Bone marrow (tissue), 2 donors: ENCODE data around the gene CCNL2.
"Not testable (repeated sequence)": the region's sequence is repeated elsewhere in the genome, so short reads cannot be mapped to it uniquely, and the experiment has no call there.

Experiments
- DNase-seq, 2 donors: peaks; one replicate each; lab custom pipeline; 2025; lab: John Stamatoyannopoulos, UW

CCNL2 gene

DNA sequence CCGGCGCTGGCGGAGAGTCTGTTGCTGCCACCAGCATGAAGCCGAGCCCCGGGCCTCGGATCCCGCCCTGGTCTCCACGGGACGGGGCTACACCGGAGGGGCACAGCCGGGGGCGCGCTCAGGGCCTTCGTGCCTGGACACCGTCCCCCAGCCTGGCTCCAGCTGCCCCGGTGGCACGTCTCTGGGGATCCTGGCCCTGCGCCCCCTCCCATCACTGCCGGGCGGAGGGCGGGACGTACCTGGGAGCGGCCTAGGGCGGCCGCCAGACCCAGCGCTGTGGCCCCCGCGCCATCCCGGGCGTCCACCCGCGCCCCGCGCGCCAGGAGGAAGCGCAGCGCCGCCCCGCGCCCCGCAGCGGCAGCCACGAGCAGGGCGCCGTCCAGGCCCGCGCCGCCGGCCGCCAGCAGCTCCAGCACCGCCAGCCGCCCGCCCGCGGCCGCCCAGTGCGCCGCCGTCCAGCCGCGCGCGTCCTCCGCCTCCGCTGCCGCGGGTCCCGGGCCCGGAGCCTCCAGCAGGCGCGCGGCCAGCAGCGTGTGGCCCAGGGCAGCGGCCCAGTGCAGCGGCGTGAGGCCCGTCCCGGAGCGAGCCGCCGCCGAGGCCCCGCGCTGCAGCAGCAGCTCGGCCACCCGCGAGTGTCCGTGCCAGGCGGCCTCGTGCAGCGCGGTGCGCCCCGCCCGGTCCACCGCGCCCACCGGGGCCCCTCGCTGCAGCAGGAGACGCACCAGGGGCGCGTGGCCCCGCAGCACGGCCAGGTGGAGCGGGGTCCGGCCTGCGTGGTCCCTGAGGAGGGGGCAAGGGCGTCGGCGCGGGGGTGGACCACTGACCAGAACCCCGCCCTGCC, 20.9 kb upstream of the CCNL2 start:
- DNase-seq = no peak

GRCh38 chr1:1419363-1419812, 20.3 kb upstream of the CCNL2 start:
- DNase-seq = no peak

- DNase-seq = no peak
Measured at GRCh38 chr1:1418464-1419362, 19.6 kb upstream of the CCNL2 start.

DNA sequence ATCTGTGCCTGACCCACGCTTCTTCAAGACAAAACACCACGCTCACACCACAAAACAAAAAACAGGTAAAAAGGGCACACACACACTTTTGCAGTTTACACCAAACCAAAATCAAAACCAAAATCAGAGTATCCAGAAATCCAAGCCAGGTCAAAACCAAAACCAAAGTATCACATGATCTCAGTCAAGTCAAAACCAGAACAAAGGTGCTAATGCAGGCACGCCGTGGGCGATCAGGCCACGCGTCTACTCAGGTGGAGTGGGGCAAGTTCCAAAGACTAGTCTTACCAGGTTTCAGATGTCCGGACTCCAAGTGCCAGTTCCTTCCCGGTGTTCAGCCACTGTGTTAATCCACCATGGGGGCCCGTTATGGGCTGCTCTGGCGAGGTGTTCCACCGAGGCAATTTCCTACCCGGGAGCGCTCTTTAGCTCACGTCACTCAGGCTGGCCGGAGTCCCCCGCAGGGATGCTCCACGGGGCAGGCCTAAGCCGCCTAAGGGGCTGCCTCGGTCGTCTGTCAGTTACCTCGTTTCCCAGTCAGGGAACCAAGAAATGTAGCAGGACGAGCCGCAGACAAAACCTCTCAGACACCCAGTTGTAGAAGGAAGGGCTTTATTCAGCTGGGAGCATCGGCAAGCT, 18.8 kb upstream of the CCNL2 start:
- not testable (repeated sequence) for DNase-seq

DNA sequence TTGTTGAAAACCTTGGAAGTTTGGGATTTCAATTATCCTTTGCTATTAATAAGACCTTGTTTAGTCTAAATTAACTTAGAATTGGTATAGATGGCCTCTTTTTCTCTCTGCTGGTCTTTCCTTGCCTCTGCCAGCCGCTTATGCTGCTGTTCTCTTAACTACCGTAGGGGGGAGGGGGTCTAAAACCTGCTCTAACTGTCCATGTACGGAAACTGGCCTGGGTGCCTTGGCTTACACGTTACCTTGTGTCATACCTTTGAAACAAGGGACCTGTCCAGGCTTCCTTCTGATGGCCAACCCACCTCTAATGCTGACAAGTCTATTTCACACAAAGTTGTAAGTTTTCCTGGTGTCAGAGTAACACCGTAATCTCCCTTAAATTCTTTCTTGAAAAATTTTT, 18.3 kb upstream of the CCNL2 start:
- not testable (repeated sequence) for DNase-seq

DNA sequence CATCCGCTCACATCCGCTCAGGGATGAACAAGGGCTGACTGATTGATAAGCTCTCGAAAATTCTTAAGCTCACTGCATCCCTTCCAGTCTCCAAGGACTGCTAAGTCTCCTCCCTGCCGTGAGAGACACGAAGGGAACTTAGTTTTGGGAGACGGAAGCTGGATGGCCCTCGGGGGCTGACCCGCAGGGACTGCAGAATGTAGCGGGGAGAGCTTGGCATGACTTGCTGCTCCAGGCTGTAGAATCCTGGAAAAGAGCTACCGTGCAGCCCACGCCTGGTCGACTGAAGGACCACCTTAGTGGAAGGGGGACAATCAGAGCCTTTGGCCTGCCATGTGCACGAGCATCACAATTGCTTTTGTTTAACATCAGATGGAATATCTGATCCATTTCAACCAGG, 16.6 kb upstream of the CCNL2 start:
- no peak for DNase-seq

DNA sequence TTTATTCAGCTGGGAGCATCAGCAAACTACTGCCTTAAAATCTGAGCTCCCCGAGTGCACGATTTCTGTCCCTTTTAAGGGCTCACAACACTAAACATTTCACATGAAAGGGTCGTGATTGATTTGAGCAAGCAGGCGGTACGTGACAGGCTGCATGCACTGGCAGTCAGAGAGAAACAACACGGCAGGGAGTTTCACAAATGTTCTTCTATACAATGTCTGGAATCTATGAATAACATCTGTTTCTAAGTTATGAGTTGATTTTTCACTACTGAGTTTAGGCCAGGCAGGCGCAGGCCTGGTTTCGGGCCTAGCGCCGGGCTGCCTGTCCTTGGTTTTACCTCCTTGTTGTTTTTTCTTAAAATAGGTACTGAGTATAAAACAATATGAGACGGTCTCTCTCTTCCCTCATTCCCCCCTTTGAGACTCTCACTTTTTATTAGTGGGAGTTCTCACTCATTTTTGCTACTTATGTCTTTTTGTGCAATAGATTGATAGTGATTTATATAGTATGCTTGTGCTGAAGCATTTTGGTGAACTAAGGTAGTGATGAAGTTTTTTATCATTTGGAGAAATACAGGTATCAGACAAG, 13.3 kb upstream of the CCNL2 start:
- not testable (repeated sequence) for DNase-seq

- DNase-seq = no peak
Measured at GRCh38 chr1:1411626-1412025, 12.5 kb upstream of the CCNL2 start.

DNA sequence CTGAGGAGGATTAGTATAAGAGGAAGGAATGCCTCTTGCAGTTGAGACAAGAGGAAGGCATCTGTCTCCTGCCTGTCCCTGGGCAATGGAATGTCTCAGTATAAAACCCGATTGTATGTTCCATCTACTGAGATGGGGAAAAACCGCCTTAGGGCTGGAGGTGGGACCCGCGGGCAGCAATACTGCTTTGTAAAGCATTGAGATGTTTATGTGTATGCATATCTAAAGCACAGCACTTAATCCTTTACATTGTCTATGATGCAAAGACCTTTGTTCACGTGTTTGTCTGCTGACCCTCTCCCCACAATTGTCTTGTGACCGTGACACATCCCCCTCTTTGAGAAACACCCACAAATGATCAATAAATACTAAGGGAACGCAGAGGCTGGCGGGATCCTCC, 11.1 kb upstream of the CCNL2 start:
- DNase-seq = not testable (repeated sequence)

DNA sequence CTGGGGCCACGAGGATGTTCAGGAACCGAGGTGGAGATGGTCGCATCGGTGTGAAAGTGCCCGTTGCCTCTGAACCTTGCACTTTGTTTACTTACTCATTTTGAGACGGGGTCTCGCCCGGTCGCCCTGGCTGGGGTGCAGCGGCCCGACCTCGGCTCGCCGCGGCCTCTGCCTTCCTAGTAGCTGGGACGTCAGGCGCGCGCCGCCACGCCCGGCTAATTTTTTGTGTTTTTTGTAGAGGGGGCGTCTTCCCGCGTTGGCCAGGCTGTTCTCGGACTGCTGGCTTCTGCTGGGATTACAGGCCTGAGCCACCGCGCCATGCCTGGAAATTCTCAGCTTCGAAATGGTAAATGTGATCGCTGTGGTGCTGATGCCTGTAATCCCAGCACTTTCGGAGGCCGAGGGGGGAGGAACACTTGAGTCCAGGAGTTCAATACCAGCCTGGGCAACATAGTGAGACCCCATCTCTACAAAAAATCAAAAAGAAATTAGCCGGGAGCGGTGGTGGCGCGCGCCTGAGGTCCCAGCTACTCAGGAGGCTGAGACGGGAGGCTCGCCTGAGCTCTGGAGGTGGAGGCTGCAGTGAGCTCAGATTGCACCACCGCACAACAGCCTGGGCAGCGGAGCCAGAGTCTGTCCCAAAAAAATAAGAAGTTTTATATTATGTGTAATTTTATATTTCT, 8.6 kb upstream of the CCNL2 start:
- no peak for DNase-seq

- DNase-seq = peak; percentile 76 to 80
Measured at GRCh38 chr1:1406821-1407635, 7.9 kb upstream of the CCNL2 start, which contains the start of gene MRPL20. Gene MRPL20, minus strand, starts transcription at chr1:1407293. Its CDS starts 76 bp downstream, at chr1:1407217.

- no peak for DNase-seq
Measured at GRCh38 chr1:1406101-1406820, 7.1 kb upstream of the CCNL2 start.

DNA sequence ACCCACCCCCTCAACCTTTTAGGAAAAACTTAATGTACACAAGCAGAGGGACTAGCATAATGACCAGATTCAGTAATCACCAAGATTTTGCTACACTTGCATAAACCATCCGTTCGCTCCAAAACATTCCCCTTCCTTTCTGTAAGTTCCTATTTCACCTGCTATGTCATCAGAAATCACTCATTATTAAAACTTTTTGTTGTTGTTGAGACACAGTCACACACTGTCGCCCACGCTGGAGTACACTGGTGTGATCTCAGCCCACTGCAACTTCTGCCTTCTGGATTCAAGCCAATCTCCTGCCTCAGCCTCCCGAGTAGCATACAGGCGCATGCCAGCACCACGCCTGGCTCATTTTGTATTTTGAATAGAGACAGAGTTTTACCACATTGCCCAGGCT, 4.5 kb upstream of the CCNL2 start:
- no peak for DNase-seq

- DNase-seq = not testable (repeated sequence)
Measured at GRCh38 chr1:1402901-1403392, 3.8 kb upstream of the CCNL2 start.

- DNase-seq = no peak
Measured at GRCh38 chr1:1402072-1402900, 3.2 kb upstream of the CCNL2 start.

GRCh38 chr1:1401457-1402010, 2.4 kb upstream of the CCNL2 start:
- DNase-seq = no peak

DNA sequence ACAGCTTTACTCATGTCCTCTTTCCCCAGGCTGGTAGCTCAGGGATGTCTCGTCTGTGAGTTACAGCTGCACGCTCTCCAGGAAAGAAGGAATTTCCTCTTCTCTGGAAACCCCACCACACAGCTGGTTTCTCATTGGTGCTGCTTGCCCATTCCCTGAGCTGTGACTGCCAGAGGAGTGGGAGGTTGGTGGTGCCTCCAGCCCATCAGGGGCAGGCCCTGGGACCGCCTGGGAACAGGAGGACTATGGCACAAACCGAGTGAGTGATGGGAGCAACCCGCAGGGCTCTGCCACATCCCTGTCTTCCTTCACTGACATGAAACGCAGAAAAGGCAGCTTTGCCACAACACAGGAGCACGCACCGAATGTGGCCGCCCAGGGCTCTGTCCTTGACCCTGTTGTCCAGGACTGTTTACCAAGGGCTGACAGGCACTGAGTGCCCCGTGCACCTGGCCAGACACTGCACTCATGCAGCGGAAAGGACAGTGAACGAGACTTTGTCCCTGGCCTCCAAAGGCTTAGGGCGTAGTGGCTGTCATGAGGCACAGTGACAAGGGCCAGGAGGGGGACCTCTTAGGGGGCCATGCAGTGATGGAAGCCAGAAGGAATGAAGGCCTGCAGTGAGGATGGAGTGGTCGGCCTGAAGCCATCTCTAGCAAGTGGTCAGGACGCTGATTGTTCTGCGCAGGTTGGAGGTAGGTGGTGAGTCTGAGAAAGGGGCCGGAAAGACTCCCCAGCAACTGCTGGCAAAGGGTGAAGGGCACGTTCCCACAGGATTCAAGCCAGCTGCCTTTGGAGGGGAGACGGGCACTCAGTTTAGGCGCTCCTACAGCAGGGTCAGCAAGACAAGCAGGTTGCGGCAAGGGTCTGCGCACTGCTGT, 1.7 kb upstream of the CCNL2 start:
- no peak for DNase-seq
